Medulla oblongata (tissue), 1 donor: ENCODE measurements around the gene NKD2.
A peak's percentile ranks its signal among the peaks of the same experiment; 100 is the strongest.
"Not testable (repeated sequence)": the region's sequence is repeated elsewhere in the genome, so short reads cannot be mapped to it uniquely, and the experiment has no call there.

Source experiments
- DNase-seq: peaks from one replicate; pipeline ENCODE4 v3.0.0-alpha.2; 2015; ENCODE audit errors: extremely low spot score

The NKD2 gene

GRCh38 chr5:1013238-1013947 is 4.8 kb downstream of the NKD2 start:
- DNase-seq: no peak

- no peak for DNase-seq
Observed at GRCh38 chr5:1013948-1014301, 5.3 kb downstream of the NKD2 start.

GRCh38 chr5:1014346-1014745 is 5.7 kb downstream of the NKD2 start:
- no peak for DNase-seq

GRCh38 chr5:1014781-1015221 is 6.2 kb downstream of the NKD2 start:
- DNase-seq: no peak

- DNase-seq: no peak
Observed at GRCh38 chr5:1015507-1015906, 6.9 kb downstream of the NKD2 start.

- DNase-seq: peak; percentile 28
Observed at GRCh38 chr5:1016036-1016435, 7.4 kb downstream of the NKD2 start.

GRCh38 chr5:1016476-1016875 is 7.9 kb downstream of the NKD2 start:
- no peak for DNase-seq

- no peak for DNase-seq
Observed at GRCh38 chr5:1017056-1017455, 8.5 kb downstream of the NKD2 start.

GRCh38 chr5:1017691-1018455 is 9.3 kb downstream of the NKD2 start:
- DNase-seq: no peak

- no peak for DNase-seq
Observed at GRCh38 chr5:1018596-1018995, 10.0 kb downstream of the NKD2 start.

GRCh38 chr5:1019001-1019905 is 10.7 kb downstream of the NKD2 start:
- no peak for DNase-seq

- DNase-seq: no peak
Observed at GRCh38 chr5:1020452-1020961, 11.9 kb downstream of the NKD2 start.

- DNase-seq: no peak
Observed at GRCh38 chr5:1021136-1021968, 12.8 kb downstream of the NKD2 start.

GRCh38 chr5:1021969-1022336 is 13.4 kb downstream of the NKD2 start:
- DNase-seq: not testable (repeated sequence)

GRCh38 chr5:1026700-1027621 is 18.4 kb downstream of the NKD2 start:
- no peak for DNase-seq

- DNase-seq: no peak
Observed at GRCh38 chr5:1027631-1028441, 19.2 kb downstream of the NKD2 start.

- DNase-seq: no peak
Observed at GRCh38 chr5:1028481-1029281, 20.1 kb downstream of the NKD2 start.

GRCh38 chr5:1029282-1029944 is 20.8 kb downstream of the NKD2 start:
- no peak for DNase-seq
